ENCODE measurements around the gene SLC24A3.

Gene SLC24A3

GRCh38 chr20:19310541-19310940 lies 98.1 kb downstream of the SLC24A3 start:
- no peak for DNase-seq

- no peak for DNase-seq
These were observed 101.1 kb downstream of the SLC24A3 start for GRCh38 chr20:19313342-19314069.

GRCh38 chr20:19314621-19315020 lies 102.2 kb downstream of the SLC24A3 start:
- no peak for DNase-seq

GRCh38 chr20:19317237-19318069 lies 105.0 kb downstream of the SLC24A3 start:
- no peak for DNase-seq

GRCh38 chr20:19318610-19319009 lies 106.2 kb downstream of the SLC24A3 start:
- no peak for DNase-seq

- DNase-seq = no peak
These were observed 107.6 kb downstream of the SLC24A3 start for GRCh38 chr20:19320005-19320404.

GRCh38 chr20:19321176-19321575 lies 108.7 kb downstream of the SLC24A3 start:
- no peak for DNase-seq

GRCh38 chr20:19322061-19322985 lies 109.9 kb downstream of the SLC24A3 start:
- DNase-seq = no peak

- no peak for DNase-seq
These were observed 115.0 kb downstream of the SLC24A3 start for GRCh38 chr20:19327401-19327800.

- no peak for DNase-seq
These were observed 116.2 kb downstream of the SLC24A3 start for GRCh38 chr20:19328676-19329075.

GRCh38 chr20:19330038-19330437 lies 117.6 kb downstream of the SLC24A3 start:
- no peak for DNase-seq

GRCh38 chr20:19330731-19331130 lies 118.3 kb downstream of the SLC24A3 start:
- no peak for DNase-seq

GRCh38 chr20:19333563-19333962 lies 121.1 kb downstream of the SLC24A3 start:
- DNase-seq = no peak

- DNase-seq = no peak
These were observed 122.9 kb downstream of the SLC24A3 start for GRCh38 chr20:19335341-19335740.

GRCh38 chr20:19335916-19336315 lies 123.5 kb downstream of the SLC24A3 start:
- no peak for DNase-seq

GRCh38 chr20:19336631-19337030 lies 124.2 kb downstream of the SLC24A3 start:
- DNase-seq = no peak

- DNase-seq = no peak
These were observed 125.9 kb downstream of the SLC24A3 start for GRCh38 chr20:19338380-19338779.

GRCh38 chr20:19338960-19339359 lies 126.5 kb downstream of the SLC24A3 start:
- no peak for DNase-seq

- no peak for DNase-seq
These were observed 129.1 kb downstream of the SLC24A3 start for GRCh38 chr20:19341348-19342053.

GRCh38 chr20:19344341-19344740 lies 131.9 kb downstream of the SLC24A3 start:
- DNase-seq = no peak

GRCh38 chr20:19347943-19348456 lies 135.6 kb downstream of the SLC24A3 start:
- DNase-seq = no peak

GRCh38 chr20:19348582-19348981 lies 136.1 kb downstream of the SLC24A3 start:
- DNase-seq = no peak

Measured in fibroblast of upper back skin (primary cell).